ENCODE measurements around the gene TRAF6. TPM values are rescaled to one million over a fixed set of nuclear protein-coding genes. Genes with fewer than 3 reads are reported as not detected.
A peak's percentile ranks its signal among the peaks of the same experiment; 100 is the strongest.

The TRAF6 gene
- total RNA-seq, 3 donors from 2014 or later (not counting 1 experiment from before 2014, with no cell fraction given), result 37.9 to 43.3 (median 40.2) TPM

GRCh38 chr11:36451045-36451444 is 59.0 kb downstream of the TRAF6 start:
- Histone ChIP-seq H3K27me3 (ENCODE audit: control insufficient read depth, insufficient read depth, low read length) (no peaks in the 10 kb centered on the region), H3K4me1 (ENCODE audit: control insufficient read depth, insufficient read depth, low read length) (peaks cover 68% of the 10 kb centered on the region), H3K27ac (ENCODE audit: low read length) (no peak overlapping the region), H3K4me3 (ENCODE audit: low read length) (no peak overlapping the region), H3K9me3 (ENCODE audit: control insufficient read depth, insufficient read depth, low read length) (no peaks in the 10 kb centered on the region), H3K36me3 (ENCODE audit: control insufficient read depth, insufficient read depth, low read length) (peaks cover 74% of the 10 kb centered on the region)
- no peak for TF ChIP-seq CTCF (IDR thresholded peaks at IDR 0.05)
- intact Hi-C loops (cut with micrococcal nuclease), result loop anchor here (5.0 kb wide), 1 partner anchor 39 kb away; no protein-coding TSS in a partner anchor
- peaks cover 60% of the 10 kb centered on the region for H3K36me3 Mint-ChIP-seq
- no peaks in the 10 kb centered on the region for H3K9me3 Mint-ChIP-seq
- no peaks in the 10 kb centered on the region for H3K27me3 Mint-ChIP-seq (ENCODE audit: low read depth in 2 of 2)
- H3K27ac Mint-ChIP-seq, result peak overlapping the region; percentile 87 to 90
- no peak for ATAC-seq
- no peak for DNase-seq
- WGBS (ENCODE audit: insufficient coverage), result 99% methylated on average over 6 of the region's 6 CpGs
- H3K4me1 Mint-ChIP-seq, result peaks cover 82 to 92% of the 10 kb centered on the region in 2 donors
- peak overlapping the region; percentile 73 for H3K4me3 Mint-ChIP-seq

GRCh38 chr11:36450110-36450572 is 59.9 kb downstream of the TRAF6 start:
- TF ChIP-seq CTCF (IDR thresholded peaks at IDR 0.05), result no peak
- peak overlapping the region; percentile 87 to 90 for H3K27ac Mint-ChIP-seq
- Histone ChIP-seq H3K9me3 (ENCODE audit: control insufficient read depth, insufficient read depth, low read length) (no peaks in the 10 kb centered on the region), H3K27ac (ENCODE audit: low read length) (no peak overlapping the region), H3K27me3 (ENCODE audit: control insufficient read depth, insufficient read depth, low read length) (no peaks in the 10 kb centered on the region), H3K4me1 (ENCODE audit: control insufficient read depth, insufficient read depth, low read length) (peaks cover 62% of the 10 kb centered on the region), H3K4me3 (ENCODE audit: low read length) (no peak overlapping the region), H3K36me3 (ENCODE audit: control insufficient read depth, insufficient read depth, low read length) (peaks cover 71% of the 10 kb centered on the region)
- ATAC-seq (peak in 2 of 3 donors; percentile 34 to 47), DNase-seq (peak in 1 of 2 donors; percentile 27)
- H3K36me3 Mint-ChIP-seq, result peaks cover 70% of the 10 kb centered on the region
- WGBS (ENCODE audit: insufficient coverage), result 55% methylated on average over 3 of the region's 3 CpGs
- H3K9me3 Mint-ChIP-seq, result no peaks in the 10 kb centered on the region
- peak overlapping the region; percentile 73 for H3K4me3 Mint-ChIP-seq
- peaks cover 85 to 94% of the 10 kb centered on the region in 2 donors for H3K4me1 Mint-ChIP-seq
- H3K27me3 Mint-ChIP-seq (ENCODE audit: low read depth in 2 of 2), result no peaks in the 10 kb centered on the region
- intact Hi-C loops (cut with micrococcal nuclease), result loop anchor here (5.0 kb wide), 1 partner anchor 38 kb away; no protein-coding TSS in a partner anchor

- DNase-seq (no peak), ATAC-seq (no peak)
- H3K36me3 ChIP-seq (ENCODE audit: control insufficient read depth, insufficient read depth, low read length), result peaks cover 71% of the 10 kb centered on the region
- H3K27ac Mint-ChIP-seq, result peak overlapping the region; percentile 87 to 90
- H3K4me3 Mint-ChIP-seq, result peak overlapping the region; percentile 73
- H3K9me3 Mint-ChIP-seq, result no peaks in the 10 kb centered on the region
- H3K27me3 Mint-ChIP-seq (ENCODE audit: low read depth in 2 of 2), result no peaks in the 10 kb centered on the region
- peaks cover 90 to 94% of the 10 kb centered on the region in 2 donors for H3K4me1 Mint-ChIP-seq
- intact Hi-C loops (cut with micrococcal nuclease), result loop anchor here (5.0 kb wide), 1 partner anchor 37 kb away; no protein-coding TSS in a partner anchor
- H3K4me3 ChIP-seq (ENCODE audit: low read length), result no peak overlapping the region
- H3K4me1 ChIP-seq (ENCODE audit: control insufficient read depth, insufficient read depth, low read length), result peaks cover 58% of the 10 kb centered on the region
- no peak overlapping the region for H3K27ac ChIP-seq (ENCODE audit: low read length)
- H3K36me3 Mint-ChIP-seq, result peaks cover 75% of the 10 kb centered on the region
- no peaks in the 10 kb centered on the region for H3K27me3 ChIP-seq (ENCODE audit: control insufficient read depth, insufficient read depth, low read length)
- WGBS (ENCODE audit: insufficient coverage), result 81% methylated on average over 4 of the region's 5 CpGs
- no peaks in the 10 kb centered on the region for H3K9me3 ChIP-seq (ENCODE audit: control insufficient read depth, insufficient read depth, low read length)
- TF ChIP-seq CTCF (IDR thresholded peaks at IDR 0.05), result no peak
Measured at GRCh38 chr11:36449561-36450096, 60.4 kb downstream of the TRAF6 start.

Measured in natural killer cell (primary cell).